Tibial nerve (tissue), 4 donors: Measurements from ENCODE around the gene TRNP1.

ENCODE experiments used
- CTCF ChIP-seq, 5 experiments: fragments of 200-600 bp in 3 of 5; fragments of 450-650 bp in 2 of 5; sonication (generic) in 3 of 5; IDR thresholded peaks; one replicate each; pipeline ENCODE4 v1.5.1; 2016 to 2019; ENCODE audit warnings: antibody characterized with exemption in 5 of 5, mild to moderate bottlenecking in 3 of 5, moderate library complexity in 2 of 5
- EP300 ChIP-seq, 2 donors: sonication (generic); formaldehyde crosslinking; IDR thresholded peaks; one replicate each; pipeline ENCODE4 v1.6.1; 2017; ENCODE audit warnings: antibody characterized with exemption in 2 of 2, mild to moderate bottlenecking in 1 of 2

GRCh38 chr1:26953374-26953773 is 40.1 kb upstream of the TRNP1 start:
- no peak for TF ChIP-seq CTCF (IDR thresholded peaks at IDR 0.05)
- no peak for TF ChIP-seq EP300 (IDR thresholded peaks at IDR 0.05)
